ENCODE measurements around the gene CNTLN. TPM values are rescaled to one million over a fixed set of nuclear protein-coding genes. Genes with fewer than 3 reads are reported as not detected.

Gene CNTLN
- polyA plus RNA-seq, 2 of the 4 experiments (the other 2 are of a cell fraction), result 8.5 to 11.9 TPM

DNA sequence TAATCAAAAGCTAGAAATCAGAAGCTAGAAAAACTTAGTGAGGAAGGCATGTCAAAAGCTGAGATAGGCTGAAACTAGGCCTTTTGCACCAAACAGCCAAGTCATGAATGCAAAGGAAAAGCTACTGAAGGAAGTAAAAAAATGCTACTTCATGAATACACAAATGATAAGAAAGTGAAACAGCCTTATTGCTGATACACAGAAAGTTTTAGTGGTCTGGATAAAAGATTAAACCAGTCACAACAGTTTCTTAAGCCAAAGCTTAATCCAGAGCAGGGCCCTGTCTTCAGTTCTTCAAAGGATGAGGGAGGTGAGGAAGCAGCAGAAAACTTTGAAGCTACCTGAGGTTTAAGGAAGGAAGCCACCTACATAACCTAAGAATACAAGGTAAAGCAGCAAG, 341.6 kb downstream of the CNTLN start:
- no peak for DNase-seq (ENCODE audit: low read depth in 1 of 2, low spot score in 1 of 2)
- TF ChIP-seq ZC3H11A (IDR thresholded peaks at IDR 0.05) (no peak), ZFP36 (IDR thresholded peaks at IDR 0.05; ENCODE audit: borderline replicate concordance, partially characterized antibody) (no peak), RCOR1 (IDR thresholded peaks at IDR 0.05; ENCODE audit: low read depth, low read length) (no peak), KDM5A (IDR thresholded peaks at IDR 0.05) (no peak), CBX2 (IDR thresholded peaks at IDR 0.05; ENCODE audit: borderline replicate concordance, low read depth) (no peak), NR3C1 (IDR thresholded peaks at IDR 0.05) (no peak), NPAS2 (CRISPR knock-in tag; IDR thresholded peaks at IDR 0.05; ENCODE audit: borderline replicate concordance) (no peak)
- TF ChIP-seq, protein P1, sequence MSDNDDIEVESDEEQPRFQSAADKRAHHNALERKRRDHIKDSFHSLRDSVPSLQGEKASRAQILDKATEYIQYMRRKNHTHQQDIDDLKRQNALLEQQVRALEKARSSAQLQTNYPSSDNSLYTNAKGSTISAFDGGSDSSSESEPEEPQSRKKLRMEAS (IDR thresholded peaks at IDR 0.05), result no peak
- ChIA-PET CTCF (no interaction called here), POLR2A (interaction anchor here (0.9 kb wide), 1 partner anchor 1552 kb away, joined by 5 read pairs; no protein-coding TSS in a partner anchor)
- no peak overlapping the region for H3K4me2 ChIP-seq
- FAIRE-seq, result no peak
- ATAC-seq, result no peak
- H3K4me3 ChIP-seq, result no peak overlapping the region
- no peaks in the 10 kb centered on the region for H3K4me1 ChIP-seq
- H3K27ac ChIP-seq, result no peak overlapping the region
- no peaks in the 10 kb centered on the region for H3K9me3 ChIP-seq

DNA sequence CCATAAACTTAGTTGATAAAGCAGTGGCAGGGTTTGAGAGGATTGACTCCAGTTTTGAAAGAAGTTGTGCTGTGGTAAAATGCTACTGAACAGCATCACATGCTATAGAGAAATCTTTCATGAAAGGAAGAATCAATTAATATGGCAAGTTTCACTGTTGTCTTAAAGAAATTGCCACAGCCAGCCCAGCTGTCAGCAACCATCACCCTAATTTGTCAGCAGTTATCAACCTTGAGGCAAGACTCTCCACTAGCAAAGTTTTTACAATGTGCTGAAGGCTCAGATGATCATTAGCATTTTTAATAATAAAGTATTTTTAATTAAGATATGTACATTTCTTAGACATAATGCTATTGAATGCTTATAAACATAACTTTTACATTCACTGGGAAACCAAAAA, 343.0 kb downstream of the CNTLN start:
- Histone ChIP-seq H3K9me3 (no peaks in the 10 kb centered on the region), H3K4me3 (no peak overlapping the region), H3K27ac (no peak overlapping the region), H3K4me1 (no peaks in the 10 kb centered on the region), H3K4me2 (no peak overlapping the region)
- ATAC-seq, result no peak
- ChIA-PET POLR2A (no interaction called here), CTCF (no interaction called here)
- no peak for FAIRE-seq
- TF ChIP-seq FOXS1 (CRISPR knock-in tag; IDR thresholded peaks at IDR 0.05) (no peak), POLR2AphosphoS2 (conservative IDR thresholded peaks at IDR 0.05; ENCODE audit: low read length) (no peak), ZC3H11A (IDR thresholded peaks at IDR 0.05) (no peak), ZFP36 (IDR thresholded peaks at IDR 0.05; ENCODE audit: borderline replicate concordance, partially characterized antibody) (no peak), MAFK (IDR thresholded peaks at IDR 0.05; ENCODE audit: partially characterized antibody) (no peak), NFE2L2 (conservative IDR thresholded peaks at IDR 0.05; ENCODE audit: low read length) (no peak), HDAC2 (IDR thresholded peaks at IDR 0.05) (no peak)
- TF ChIP-seq, protein P2, sequence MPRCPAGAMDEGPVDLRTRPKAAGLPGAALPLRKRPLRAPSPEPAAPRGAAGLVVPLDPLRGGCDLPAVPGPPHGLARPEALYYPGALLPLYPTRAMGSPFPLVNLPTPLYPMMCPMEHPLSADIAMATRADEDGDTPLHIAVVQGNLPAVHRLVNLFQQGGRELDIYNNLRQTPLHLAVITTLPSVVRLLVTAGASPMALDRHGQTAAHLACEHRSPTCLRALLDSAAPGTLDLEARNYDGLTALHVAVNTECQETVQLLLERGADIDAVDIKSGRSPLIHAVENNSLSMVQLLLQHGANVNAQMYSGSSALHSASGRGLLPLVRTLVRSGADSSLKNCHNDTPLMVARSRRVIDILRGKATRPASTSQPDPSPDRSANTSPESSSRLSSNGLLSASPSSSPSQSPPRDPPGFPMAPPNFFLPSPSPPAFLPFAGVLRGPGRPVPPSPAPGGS (IDR thresholded peaks at IDR 0.05), result no peak
- DNase-seq (ENCODE audit: low read depth in 1 of 2, low spot score in 1 of 2), result no peak

DNA sequence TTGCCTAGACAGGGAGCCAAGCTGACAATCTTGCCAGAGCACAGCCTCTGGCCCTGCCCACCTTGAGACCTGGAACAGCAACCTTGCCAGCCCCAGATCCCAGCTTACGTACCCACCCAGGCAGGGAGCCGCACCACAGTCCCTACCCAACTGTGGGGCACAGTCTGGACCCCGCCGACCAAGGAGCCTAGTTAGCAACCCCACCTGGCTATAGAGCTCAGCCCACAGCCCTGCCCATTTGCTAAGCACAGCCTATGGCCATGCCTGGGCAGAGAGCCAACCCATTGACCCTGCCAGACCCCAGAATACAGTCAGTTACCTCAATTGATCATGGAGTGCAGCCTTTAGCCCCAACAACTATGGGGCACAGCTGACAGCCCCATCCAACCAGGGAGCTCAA, 346.1 kb downstream of the CNTLN start:
- POLR2A ChIA-PET, result no interaction called here
- CTCF ChIA-PET, result no interaction called here
- H3K4me1 ChIP-seq, result no peaks in the 10 kb centered on the region
- no peaks in the 10 kb centered on the region for H3K9me3 ChIP-seq
- FAIRE-seq, result no peak
- H3K27ac ChIP-seq, result no peak overlapping the region
- H3K4me3 ChIP-seq, result no peak overlapping the region
- whole genome bisulfite sequencing (ENCODE audit: missing lambda C conversion rate), result 100% methylated on average over 2 of the region's 4 CpGs
- TF ChIP-seq MAZ (IDR thresholded peaks at IDR 0.05; ENCODE audit: borderline replicate concordance, low read depth, low read length) (no peak), CBX8 (IDR thresholded peaks at IDR 0.05) (no peak), MAFK (IDR thresholded peaks at IDR 0.05; ENCODE audit: partially characterized antibody) (no peak), FOSL2 (IDR thresholded peaks at IDR 0.05) (no peak), FOSL2 (CRISPR knock-in tag; IDR thresholded peaks at IDR 0.05) (no peak), ZFP36 (IDR thresholded peaks at IDR 0.05; ENCODE audit: borderline replicate concordance, partially characterized antibody) (no peak), ESRRA (IDR thresholded peaks at IDR 0.05; ENCODE audit: borderline replicate concordance, low read length) (no peak), EHF (CRISPR knock-in tag; IDR thresholded peaks at IDR 0.05) (no peak), EP300 (IDR thresholded peaks at IDR 0.05) (no peak), ZSCAN20 (CRISPR knock-in tag; IDR thresholded peaks at IDR 0.05) (no peak), SMC3 (IDR thresholded peaks at IDR 0.05) (no peak), RCOR1 (IDR thresholded peaks at IDR 0.05; ENCODE audit: low read depth, low read length) (no peak), HDAC2 (IDR thresholded peaks at IDR 0.05) (no peak)
- TF ChIP-seq, protein P3, sequence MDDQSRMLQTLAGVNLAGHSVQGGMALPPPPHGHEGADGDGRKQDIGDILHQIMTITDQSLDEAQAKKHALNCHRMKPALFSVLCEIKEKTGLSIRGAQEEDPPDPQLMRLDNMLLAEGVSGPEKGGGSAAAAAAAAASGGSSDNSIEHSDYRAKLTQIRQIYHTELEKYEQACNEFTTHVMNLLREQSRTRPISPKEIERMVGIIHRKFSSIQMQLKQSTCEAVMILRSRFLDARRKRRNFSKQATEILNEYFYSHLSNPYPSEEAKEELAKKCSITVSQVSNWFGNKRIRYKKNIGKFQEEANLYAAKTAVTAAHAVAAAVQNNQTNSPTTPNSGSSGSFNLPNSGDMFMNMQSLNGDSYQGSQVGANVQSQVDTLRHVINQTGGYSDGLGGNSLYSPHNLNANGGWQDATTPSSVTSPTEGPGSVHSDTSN (IDR thresholded peaks at IDR 0.05), result no peak
- TF ChIP-seq, protein P4, sequence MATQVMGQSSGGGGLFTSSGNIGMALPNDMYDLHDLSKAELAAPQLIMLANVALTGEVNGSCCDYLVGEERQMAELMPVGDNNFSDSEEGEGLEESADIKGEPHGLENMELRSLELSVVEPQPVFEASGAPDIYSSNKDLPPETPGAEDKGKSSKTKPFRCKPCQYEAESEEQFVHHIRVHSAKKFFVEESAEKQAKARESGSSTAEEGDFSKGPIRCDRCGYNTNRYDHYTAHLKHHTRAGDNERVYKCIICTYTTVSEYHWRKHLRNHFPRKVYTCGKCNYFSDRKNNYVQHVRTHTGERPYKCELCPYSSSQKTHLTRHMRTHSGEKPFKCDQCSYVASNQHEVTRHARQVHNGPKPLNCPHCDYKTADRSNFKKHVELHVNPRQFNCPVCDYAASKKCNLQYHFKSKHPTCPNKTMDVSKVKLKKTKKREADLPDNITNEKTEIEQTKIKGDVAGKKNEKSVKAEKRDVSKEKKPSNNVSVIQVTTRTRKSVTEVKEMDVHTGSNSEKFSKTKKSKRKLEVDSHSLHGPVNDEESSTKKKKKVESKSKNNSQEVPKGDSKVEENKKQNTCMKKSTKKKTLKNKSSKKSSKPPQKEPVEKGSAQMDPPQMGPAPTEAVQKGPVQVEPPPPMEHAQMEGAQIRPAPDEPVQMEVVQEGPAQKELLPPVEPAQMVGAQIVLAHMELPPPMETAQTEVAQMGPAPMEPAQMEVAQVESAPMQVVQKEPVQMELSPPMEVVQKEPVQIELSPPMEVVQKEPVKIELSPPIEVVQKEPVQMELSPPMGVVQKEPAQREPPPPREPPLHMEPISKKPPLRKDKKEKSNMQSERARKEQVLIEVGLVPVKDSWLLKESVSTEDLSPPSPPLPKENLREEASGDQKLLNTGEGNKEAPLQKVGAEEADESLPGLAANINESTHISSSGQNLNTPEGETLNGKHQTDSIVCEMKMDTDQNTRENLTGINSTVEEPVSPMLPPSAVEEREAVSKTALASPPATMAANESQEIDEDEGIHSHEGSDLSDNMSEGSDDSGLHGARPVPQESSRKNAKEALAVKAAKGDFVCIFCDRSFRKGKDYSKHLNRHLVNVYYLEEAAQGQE (IDR thresholded peaks at IDR 0.05), result no peak
- TF ChIP-seq, protein P5, sequence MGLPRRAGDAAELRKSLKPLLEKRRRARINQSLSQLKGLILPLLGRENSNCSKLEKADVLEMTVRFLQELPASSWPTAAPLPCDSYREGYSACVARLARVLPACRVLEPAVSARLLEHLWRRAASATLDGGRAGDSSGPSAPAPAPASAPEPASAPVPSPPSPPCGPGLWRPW (IDR thresholded peaks at IDR 0.05), result no peak
- no peak overlapping the region for H3K4me2 ChIP-seq
- no peak for DNase-seq (ENCODE audit: low read depth in 1 of 2, low spot score in 1 of 2)
- no peak for ATAC-seq
